Stimulated activated CD4-positive, alpha-beta T cell treated with anti-CD3 and anti-CD28 coated beads, TNF-alpha, amount 100 ng/mL, for 1 hour (primary cell): ENCODE results near the gene ADI1.
"Not testable (repeated sequence)": the region's sequence is repeated elsewhere in the genome, so short reads cannot be mapped to it uniquely, and the experiment has no call there.

Source experiments
- DNase-seq, 3 donors: peaks; one replicate each; pipeline ENCODE4 v3.0.0-alpha.2; 2020; ENCODE audit warnings: low read depth in 3 of 3, low spot score in 1 of 3

ADI1 gene

GRCh38 chr2:3529316-3530025 is 10.1 kb upstream of the ADI1 start:
- DNase-seq: no peak

- no peak for DNase-seq
Measured at GRCh38 chr2:3527886-3528785, 8.8 kb upstream of the ADI1 start.

GRCh38 chr2:3526871-3527270 is 7.5 kb upstream of the ADI1 start:
- no peak for DNase-seq

- no peak for DNase-seq
Measured at GRCh38 chr2:3523551-3524041, 4.3 kb upstream of the ADI1 start.

- no peak for DNase-seq
Measured at GRCh38 chr2:3522961-3523421, 3.7 kb upstream of the ADI1 start.

- no peak for DNase-seq
Measured at GRCh38 chr2:3520591-3520990, 1.3 kb upstream of the ADI1 start.

GRCh38 chr2:3518496-3519254 is 656 bp downstream of the ADI1 start:
- DNase-seq: peak; percentile 97 to 99 (median 99)

- DNase-seq: no peak
Measured at GRCh38 chr2:3517948-3518495, 1.3 kb downstream of the ADI1 start.

- no peak for DNase-seq
Measured at GRCh38 chr2:3516831-3517230, 2.5 kb downstream of the ADI1 start.

GRCh38 chr2:3515438-3515837 is 3.9 kb downstream of the ADI1 start:
- DNase-seq: not testable (repeated sequence)

GRCh38 chr2:3513026-3513810 is 6.1 kb downstream of the ADI1 start:
- DNase-seq: no peak

- no peak for DNase-seq
Measured at GRCh38 chr2:3512086-3512485, 7.2 kb downstream of the ADI1 start.

- DNase-seq: no peak
Measured at GRCh38 chr2:3505771-3506170, 13.6 kb downstream of the ADI1 start.

- no peak for DNase-seq
Measured at GRCh38 chr2:3504741-3505140, 14.6 kb downstream of the ADI1 start.

GRCh38 chr2:3503483-3503882 is 15.8 kb downstream of the ADI1 start:
- DNase-seq: no peak

- no peak for DNase-seq
Measured at GRCh38 chr2:3503046-3503445, 16.3 kb downstream of the ADI1 start.

- DNase-seq: no peak
Measured at GRCh38 chr2:3500326-3500899, 18.9 kb downstream of the ADI1 start.

GRCh38 chr2:3498783-3499394 is 20.4 kb downstream of the ADI1 start:
- DNase-seq: no peak

GRCh38 chr2:3496708-3497080 is 22.6 kb downstream of the ADI1 start:
- not testable (repeated sequence) for DNase-seq
